ENCODE data around the gene EAF1. TPM values are rescaled to one million over a fixed set of nuclear protein-coding genes. Genes with fewer than 3 reads are reported as not detected.

The EAF1 gene
- total RNA-seq = 31.3 TPM

GRCh38 chr3:15427182-15427880 lies at the start of gene EAF1, which contains the start of gene METTL6:
Gene EAF1, plus strand, starts transcription at chr3:15427598. Its CDS starts 182 bp downstream, at chr3:15427780.
Gene METTL6, minus strand, starts transcription at chr3:15427544. Its CDS starts 1,033 bp downstream, at chr3:15426511.

Small RNAs within 50 kb of the gene (small RNA-seq; reads per million reads assigned to genes)
- gene RNU6-1024P (ENCODE audit: low replicate concordance) = not detected

Other genes with a start within 250 kb of the EAF1 start
- gene CAPN7, start 221.4 kb upstream of the EAF1 start, total RNA-seq = 70.1 TPM
- 81.7 TPM for gene SH3BP5, start 95.0 kb upstream of the EAF1 start, total RNA-seq
- 88.6 TPM for gene METTL6, start 54 bp upstream of the EAF1 start, total RNA-seq
- gene COLQ, start 94.1 kb downstream of the EAF1 start, total RNA-seq = 14.4 TPM
- gene HACL1, start 174.0 kb downstream of the EAF1 start, total RNA-seq = 63.9 TPM
- gene BTD, start 174.1 kb downstream of the EAF1 start, total RNA-seq = 29.4 TPM

Measured in parietal lobe (tissue), 2 donors.